Ovary (tissue), 9 donors: ENCODE data around the gene LDB3. TPM values are rescaled to one million over a fixed set of nuclear protein-coding genes. Genes with fewer than 3 reads are reported as not detected.

Experiments used
- DNase-seq, 5 donors: peaks; one replicate each; pipeline ENCODE4 v3.0.0-alpha.2; 2019 to 2020
- H3K27ac ChIP-seq, 2 donors: fragments of 200-600 bp; one replicate each; pipeline versions ENCODE4 v1.5.1 to v1.8.0; 2019 to 2022
- H3K27me3 ChIP-seq: fragments of 200-600 bp; one replicate; pipeline ENCODE4 v1.8.0; 2022
- H3K36me3 ChIP-seq: fragments of 200-600 bp; sonication (generic); one replicate; pipeline ENCODE4 v1.5.1; 2019
- H3K4me1 ChIP-seq: one replicate; pipeline ENCODE4 v1.8.1; 2013; ENCODE audit warnings: mild to moderate bottlenecking, moderate library complexity; ENCODE audit not compliant: insufficient read depth
- H3K4me3 ChIP-seq: fragments of 200-600 bp; sonication (generic); one replicate; pipeline ENCODE4 v1.5.1; 2017
- H3K9me3 ChIP-seq, 2 donors: fragments of 200-600 bp in 1 of 2; sonication (generic) in 1 of 2; one replicate each; pipeline versions ENCODE4 v1.5.1 to v1.8.1; 2013 to 2019; ENCODE audit warnings: mild to moderate bottlenecking in 1 of 2, moderate library complexity in 1 of 2
- CTCF ChIP-seq, 3 donors: fragments of 450-650 bp in 2 of 3; fragments of 200-600 bp in 1 of 3; IDR thresholded peaks; one replicate each; pipeline versions ENCODE4 v1.5.1 to v1.8.0; 2016 to 2022; ENCODE audit warnings: antibody characterized with exemption in 3 of 3, mild to moderate bottlenecking in 1 of 3
- EP300 ChIP-seq: sonication (generic); formaldehyde crosslinking; IDR thresholded peaks from one replicate; pipeline ENCODE4 v1.6.1; 2017; ENCODE audit warnings: antibody characterized with exemption
- POLR2A ChIP-seq: fragments of 450-650 bp; IDR thresholded peaks from one replicate; pipeline ENCODE4 v1.6.1; 2017; ENCODE audit warnings: antibody characterized with exemption, mild to moderate bottlenecking, moderate library complexity
- WGBS, 3 donors: extraction: QIAGEN DNeasy Blood & Tissue Kit in 1 of 3; methylation state at CpG; one replicate each; pipeline versions ENCODE4 v1.1.5 to v1.1.7; 2013 to 2017; 5-methylcytosine and 5-hydroxymethylcytosine counted together
- intact Hi-C, 4 donors: fragments of 100-400 bp; cut with DNase I; formaldehyde crosslinking; loops; one replicate each; pipeline versions ENCODE4 v1.11.0 to v1.15.1; 2022 to 2023
- polyA plus RNA-seq, 2 donors: library from polyadenylated mRNA; stranded (reverse); fragments of 200-250 nt in 1 of 2; fragments of 350-450 nt in 1 of 2; fragmentation: Illumina TruSeq in 1 of 2; extraction: RNeasy Lipid Tissue Mini Kit (QIAGEN cat#74804) in 1 of 2; gene quantifications; one replicate each; pipeline ENCODE4 v1.2.3, GENCODE V29; 2013 to 2014
- total RNA-seq, 7 donors: library from RNA; depleted of rRNA in 2 of 7; stranded (reverse); fragments of >200 nt in 2 of 7; fragmentation: NEBNext Ultra II Directional in 3 of 7; extraction: Animal tissue kit (Norgen Biotek cat#: 25700) in 3 of 7; gene quantifications; one replicate each; pipeline versions ENCODE4 v1.1.0 to v1.2.4, GENCODE V29; 2016 to 2023
- donor health status: DM: no; HTN: no; CAD: no; lungs with moderate emphysema.
- donor health status: DM: no; HTN: no; CAD: no.
- donor health status: Bipolar disorder and iron deficiency.
- donor health status: DM: yes; HTN: yes; CAD: no.
- donor health status: DM: no; HTN: no; CAD: no.
- donor health status: DM: yes; HTN: yes; CAD: no.

LDB3 gene
- total and polyA plus RNA-seq, 9 donors: 1.5 to 12.9 (median 3.6) TPM

DNA sequence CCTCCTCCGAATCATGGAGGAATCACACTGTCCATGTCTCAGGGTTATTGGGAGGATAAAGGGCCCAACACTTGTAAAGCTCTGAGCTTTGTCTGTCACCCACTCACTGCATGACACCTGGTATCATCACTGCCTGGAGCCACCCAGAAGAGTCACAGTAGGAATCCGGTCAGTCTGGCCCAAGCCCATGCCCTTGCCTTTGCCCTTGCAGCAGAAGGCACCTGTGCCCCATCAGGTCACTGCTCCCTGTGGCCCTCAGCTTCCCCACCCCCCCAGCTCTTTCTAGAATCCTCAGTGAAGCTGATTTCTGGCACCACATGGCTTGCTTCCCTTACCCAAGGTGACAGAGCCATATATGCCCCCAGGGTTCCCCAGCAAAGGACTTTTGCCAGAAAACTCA lies 14.4 kb downstream of the LDB3 start:
- no peaks in the 10 kb centered on the region for H3K9me3 ChIP-seq
- no peak for DNase-seq
- intact Hi-C loops: no loop called here
- peaks cover 9% of the 10 kb centered on the region for H3K4me1 ChIP-seq
- H3K36me3 ChIP-seq: no peaks in the 10 kb centered on the region
- no peak overlapping the region for H3K27ac ChIP-seq
- no peak for TF ChIP-seq EP300
- no peak for TF ChIP-seq CTCF (IDR thresholded peaks at IDR 0.05)
- TF ChIP-seq POLR2A: no peak
- no peak overlapping the region for H3K4me3 ChIP-seq
- 87 to 95% (median 91%) methylated on average over 2 of the region's 2 CpGs for WGBS, 3 donors
- no peaks in the 10 kb centered on the region for H3K27me3 ChIP-seq

DNA sequence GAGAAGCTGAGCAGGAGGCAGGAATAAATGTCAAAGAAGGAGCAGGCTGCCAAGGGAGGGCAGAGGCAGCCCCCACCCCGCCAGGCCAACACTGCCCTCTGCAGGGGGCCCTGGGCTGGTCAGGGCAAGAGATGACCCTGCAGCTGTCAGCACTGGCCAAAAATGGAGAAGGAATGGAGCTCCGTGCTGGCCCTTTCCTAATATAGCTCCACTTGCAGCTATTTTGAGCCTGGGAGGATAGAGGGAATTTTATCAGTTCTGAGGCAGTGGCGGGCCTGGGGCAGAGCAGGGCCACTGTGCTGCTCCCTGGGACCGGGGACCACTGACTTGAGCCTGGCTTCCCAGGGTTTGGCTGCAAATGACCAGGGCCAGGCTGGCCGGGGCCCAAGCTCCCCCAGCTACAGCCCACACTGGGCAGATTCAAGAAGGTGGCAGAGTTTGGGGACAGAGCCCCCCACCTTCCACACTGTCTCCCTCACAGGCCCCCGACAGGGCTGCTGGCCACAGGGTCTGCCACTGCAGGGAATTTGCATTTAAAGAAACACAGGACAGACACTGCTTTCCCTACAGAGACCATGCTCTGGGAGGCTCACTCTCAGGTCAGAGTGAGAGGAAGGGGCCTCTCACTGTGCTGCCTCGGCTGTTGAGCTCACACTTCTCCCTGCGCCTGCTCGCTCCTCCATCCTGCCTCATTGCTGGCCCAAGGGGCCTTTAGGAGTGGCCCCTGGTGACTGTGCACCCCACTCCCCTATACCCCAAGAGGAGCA lies 16.2 kb downstream of the LDB3 start:
- peaks cover 12% of the 10 kb centered on the region for H3K4me1 ChIP-seq
- H3K27ac ChIP-seq: no peak overlapping the region
- WGBS, 3 donors: 24 to 49% (median 38%) methylated on average over 8 to 9 of the region's 9 CpGs
- DNase-seq: peak; percentile 57 to 72 (median 62)
- H3K9me3 ChIP-seq: no peaks in the 10 kb centered on the region
- H3K27me3 ChIP-seq: no peaks in the 10 kb centered on the region
- intact Hi-C loops: no loop called here
- no peak overlapping the region for H3K4me3 ChIP-seq
- no peaks in the 10 kb centered on the region for H3K36me3 ChIP-seq
- TF ChIP-seq CTCF (IDR thresholded peaks at IDR 0.05): peak in 1 of 3 donors; percentile 22
- no peak for TF ChIP-seq EP300
- TF ChIP-seq POLR2A: no peak

- H3K36me3 ChIP-seq: no peaks in the 10 kb centered on the region
- H3K27ac ChIP-seq: no peak overlapping the region
- H3K4me1 ChIP-seq: peaks cover 13% of the 10 kb centered on the region
- H3K4me3 ChIP-seq: no peak overlapping the region
- intact Hi-C loops: no loop called here
- DNase-seq: no peak
- TF ChIP-seq EP300 (no peak), CTCF (IDR thresholded peaks at IDR 0.05) (no peak)
- no peaks in the 10 kb centered on the region for H3K27me3 ChIP-seq
- H3K9me3 ChIP-seq: no peaks in the 10 kb centered on the region
- 90 to 94% (median 91%) methylated on average over 9 of the region's 9 CpGs for WGBS, 3 donors
Observed at GRCh38 chr10:86685416-86685815, 17.1 kb downstream of the LDB3 start.

DNA sequence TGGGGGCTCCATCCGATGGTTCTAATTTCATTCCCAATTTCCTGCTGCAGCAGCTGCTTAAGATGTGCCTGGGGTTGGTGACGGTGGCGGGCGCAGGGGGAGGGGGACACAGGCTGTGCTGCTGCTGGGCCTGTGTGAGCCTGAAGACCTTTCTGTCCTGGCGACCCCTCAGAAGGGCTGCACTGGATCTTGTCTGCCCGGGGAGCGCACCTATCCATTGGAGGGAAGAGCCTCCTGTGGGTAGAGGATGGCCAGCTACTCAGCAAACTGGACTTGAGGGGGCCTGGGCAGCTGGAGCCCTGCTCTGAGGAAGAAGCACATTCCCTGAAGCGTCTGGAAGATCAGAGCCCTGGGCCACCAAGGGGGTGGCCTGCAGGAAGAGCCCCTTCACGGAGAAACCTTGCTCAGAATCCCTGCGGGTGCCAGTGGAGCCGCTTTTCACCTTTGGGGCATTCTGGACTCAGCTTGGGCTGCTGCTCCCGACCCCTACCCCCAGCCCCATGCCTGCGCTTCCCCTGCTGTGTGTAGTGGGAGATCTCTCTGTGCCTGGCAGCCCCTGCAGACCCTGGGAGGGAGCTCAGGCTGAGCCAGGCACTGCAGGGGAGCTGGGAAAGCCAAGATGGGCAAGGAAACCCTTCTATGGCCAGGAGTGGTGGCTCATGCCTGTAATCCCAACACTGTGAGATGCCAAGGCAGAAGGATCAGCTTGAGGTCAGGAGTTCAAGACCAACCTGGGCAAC lies 17.8 kb downstream of the LDB3 start:
- WGBS, 3 donors: 84 to 93% (median 85%) methylated on average over 12 to 13 of the region's 13 CpGs
- Histone ChIP-seq H3K9me3 (no peaks in the 10 kb centered on the region), H3K27me3 (no peaks in the 10 kb centered on the region), H3K4me3 (no peak overlapping the region), H3K27ac (no peak overlapping the region), H3K4me1 (peaks cover 15% of the 10 kb centered on the region), H3K36me3 (no peaks in the 10 kb centered on the region)
- no peak for DNase-seq
- intact Hi-C loops: no loop called here
- no peak for TF ChIP-seq EP300
- no peak for TF ChIP-seq POLR2A
- TF ChIP-seq CTCF (IDR thresholded peaks at IDR 0.05): no peak
